T-helper 2 cell (primary cell): Measurements from ENCODE around the gene PHF14.
"Not testable (repeated sequence)": the region's sequence is repeated elsewhere in the genome, so short reads cannot be mapped to it uniquely, and the experiment has no call there.

ENCODE experiments used
- DNase-seq, 5 experiments: peaks; one replicate each; pipeline versions ENCODE4 v3.0.0 to v3.0.0-alpha.2; 2012 to 2022
- total RNA-seq, 2 donors: gene quantifications; one replicate each; lab custom pipeline; 2026; lab: John Stamatoyannopoulos, UW

Gene PHF14
- 35.9 to 72.5 reads per million in 2 donors for total RNA-seq

DNA sequence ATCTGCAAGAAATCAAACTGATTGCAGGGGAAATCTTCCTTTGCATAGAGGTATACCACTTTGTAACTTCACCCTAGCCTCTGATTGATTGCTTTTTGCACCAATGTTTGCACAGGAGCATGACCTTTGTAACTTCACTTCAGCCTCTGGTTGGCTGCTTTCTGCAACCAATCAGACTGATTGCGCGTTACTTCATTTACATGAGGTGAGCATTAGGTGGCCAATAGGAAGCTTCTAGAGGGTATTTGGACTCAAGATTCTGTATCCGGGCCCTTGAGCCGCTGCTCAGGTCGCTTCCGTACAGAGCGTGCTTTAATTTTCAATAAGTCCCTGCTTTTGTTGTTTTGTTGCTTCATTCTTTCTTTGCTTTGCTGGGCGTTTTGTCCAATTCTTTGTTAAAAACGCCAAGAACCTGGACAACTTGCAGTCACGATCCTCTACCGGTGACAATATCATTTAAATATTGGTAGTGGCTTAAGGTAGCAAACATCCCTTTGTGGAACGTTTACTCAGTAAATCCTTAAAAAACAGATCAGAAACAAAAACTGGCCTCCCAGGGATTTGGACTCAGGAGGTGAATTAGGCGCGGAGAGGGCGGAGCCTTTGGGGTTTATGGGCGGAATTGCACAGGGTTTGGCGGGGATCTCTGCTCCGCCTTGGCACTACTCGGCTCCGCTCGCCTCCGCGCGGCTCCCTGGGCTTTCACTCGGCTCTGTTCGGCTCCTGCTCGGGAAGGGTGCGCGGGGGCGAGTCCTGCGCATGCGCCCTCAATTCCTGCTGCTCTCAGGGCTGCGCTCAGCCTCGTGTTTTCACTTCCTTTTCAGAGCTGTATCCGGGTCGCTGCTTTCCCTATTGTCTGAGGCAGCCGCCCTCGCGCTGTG lies at the start of gene PHF14:
TSS of gene PHF14 (plus strand) at position 812 of the 881 bp plus-strand sequence. CDS start 452 bp downstream, outside the sequence.
- DNase-seq: peak; percentile 81 to 99 (median 93)

DNA sequence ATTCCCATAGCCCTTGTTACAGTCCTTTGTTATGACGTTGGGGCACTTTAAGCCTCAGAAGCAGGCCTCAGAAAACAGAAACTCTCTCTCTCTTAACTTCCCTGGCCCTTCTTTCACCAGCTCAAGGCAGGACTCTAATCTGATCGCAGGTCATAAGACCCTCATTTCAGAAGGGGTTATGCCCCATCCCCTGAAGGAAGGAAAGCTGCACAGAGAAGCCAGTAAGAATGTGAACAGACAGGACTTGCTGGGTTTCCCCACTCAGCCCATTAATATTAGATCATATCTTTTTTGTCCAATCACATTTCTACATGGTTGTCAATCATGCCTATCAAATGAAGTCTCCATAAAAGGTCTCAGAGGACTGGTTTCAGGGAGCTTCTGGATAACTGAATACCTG lies 49.3 kb upstream of the PHF14 start:
- DNase-seq: no peak

- DNase-seq: not testable (repeated sequence)
Observed at GRCh38 chr7:10928203-10928602, 45.5 kb upstream of the PHF14 start.

GRCh38 chr7:10930551-10930950 lies 43.1 kb upstream of the PHF14 start:
- DNase-seq: no peak

- DNase-seq: no peak
Observed at GRCh38 chr7:10931161-10931560, 42.5 kb upstream of the PHF14 start.

DNA sequence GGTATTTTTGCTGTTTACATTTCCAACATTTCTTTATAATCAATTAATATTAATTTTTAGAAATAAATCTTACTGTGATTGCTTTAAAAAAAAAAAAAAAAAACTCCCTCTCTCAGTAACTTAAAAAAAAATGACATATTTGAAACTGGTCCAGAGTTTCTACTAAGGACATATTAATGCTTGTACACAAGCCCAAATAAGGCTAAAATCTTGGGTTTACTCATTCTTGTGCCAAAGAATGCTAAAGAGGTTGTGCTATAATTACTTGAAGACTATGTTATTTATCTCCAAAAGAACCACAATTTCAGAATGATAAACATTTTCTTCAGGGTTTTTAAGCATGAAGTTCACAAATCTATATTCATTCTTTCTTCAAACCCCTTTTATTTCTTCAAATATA lies 39.4 kb upstream of the PHF14 start:
- no peak for DNase-seq

DNA sequence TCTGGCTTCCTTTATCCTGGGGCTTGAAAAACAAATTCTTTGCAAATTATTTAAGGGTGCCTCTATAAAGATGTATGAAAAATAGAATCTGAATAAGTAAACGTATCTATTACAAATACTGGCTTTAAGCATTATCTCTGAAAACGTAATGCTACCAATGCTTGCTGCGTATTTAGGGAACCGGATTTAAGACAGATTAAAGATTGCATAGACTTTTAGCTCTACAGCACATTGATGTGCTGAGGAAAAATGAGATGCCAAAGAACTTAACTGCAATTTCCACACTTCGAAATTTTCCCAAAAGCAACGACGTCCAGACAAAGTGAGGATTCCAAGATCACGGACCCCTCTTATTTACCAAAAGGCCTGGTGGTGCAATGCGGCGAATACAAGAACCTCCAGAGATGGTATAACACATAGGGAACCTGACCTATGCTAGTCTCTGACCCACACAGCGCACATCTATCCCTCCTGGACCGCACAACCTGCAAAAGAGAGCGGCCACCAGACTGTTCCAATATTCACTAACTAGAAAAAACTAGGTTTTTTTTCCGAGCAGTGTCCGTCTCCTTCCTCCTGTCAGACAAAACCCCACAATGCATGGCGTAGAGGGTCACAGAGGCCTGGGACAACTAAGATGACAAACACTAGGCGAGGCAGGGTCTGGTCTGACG lies 34.3 kb upstream of the PHF14 start:
- peak in 1 of 5 experiments; percentile 24 for DNase-seq

GRCh38 chr7:10939911-10940703 lies 33.6 kb upstream of the PHF14 start:
- peak; percentile 69 to 97 (median 79) for DNase-seq

DNA sequence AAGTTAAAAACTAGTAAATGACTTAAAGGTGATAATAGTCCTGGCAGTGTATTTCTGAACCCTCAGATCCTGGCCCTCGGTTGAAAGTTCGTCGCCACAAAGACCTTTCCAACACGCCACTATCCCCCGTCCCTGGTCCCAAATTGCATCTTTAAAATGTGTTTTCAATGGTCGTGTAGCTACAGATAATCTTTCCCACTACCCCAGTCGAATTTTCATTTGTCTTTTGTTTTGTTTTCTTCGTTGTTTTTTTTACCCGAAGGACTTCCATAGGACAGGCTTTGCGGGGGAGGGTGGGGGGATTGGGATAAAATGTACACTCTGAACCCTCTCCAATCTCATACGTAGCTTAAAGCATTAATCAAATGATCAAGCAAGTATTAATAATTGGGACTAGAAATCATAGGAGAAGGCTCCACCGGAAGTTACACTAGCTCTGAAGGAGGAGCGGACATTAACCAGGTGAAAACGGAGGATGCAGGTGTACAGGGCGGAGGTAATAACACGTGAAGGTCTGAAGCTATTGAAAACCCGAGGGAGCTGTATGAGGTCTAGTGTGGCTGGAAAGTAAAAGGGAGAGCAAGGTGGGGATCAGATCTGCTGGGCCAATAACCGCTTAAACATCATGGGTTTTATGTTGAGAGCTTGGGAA lies 32.8 kb upstream of the PHF14 start:
- peak in 2 of 5 experiments; percentile 7 to 18 for DNase-seq

GRCh38 chr7:10950494-10950893 lies 23.2 kb upstream of the PHF14 start:
- DNase-seq: no peak

- not testable (repeated sequence) for DNase-seq
Observed at GRCh38 chr7:10950974-10951578, 22.6 kb upstream of the PHF14 start.

- DNase-seq: no peak
Observed at GRCh38 chr7:10952588-10952987, 21.1 kb upstream of the PHF14 start.

DNA sequence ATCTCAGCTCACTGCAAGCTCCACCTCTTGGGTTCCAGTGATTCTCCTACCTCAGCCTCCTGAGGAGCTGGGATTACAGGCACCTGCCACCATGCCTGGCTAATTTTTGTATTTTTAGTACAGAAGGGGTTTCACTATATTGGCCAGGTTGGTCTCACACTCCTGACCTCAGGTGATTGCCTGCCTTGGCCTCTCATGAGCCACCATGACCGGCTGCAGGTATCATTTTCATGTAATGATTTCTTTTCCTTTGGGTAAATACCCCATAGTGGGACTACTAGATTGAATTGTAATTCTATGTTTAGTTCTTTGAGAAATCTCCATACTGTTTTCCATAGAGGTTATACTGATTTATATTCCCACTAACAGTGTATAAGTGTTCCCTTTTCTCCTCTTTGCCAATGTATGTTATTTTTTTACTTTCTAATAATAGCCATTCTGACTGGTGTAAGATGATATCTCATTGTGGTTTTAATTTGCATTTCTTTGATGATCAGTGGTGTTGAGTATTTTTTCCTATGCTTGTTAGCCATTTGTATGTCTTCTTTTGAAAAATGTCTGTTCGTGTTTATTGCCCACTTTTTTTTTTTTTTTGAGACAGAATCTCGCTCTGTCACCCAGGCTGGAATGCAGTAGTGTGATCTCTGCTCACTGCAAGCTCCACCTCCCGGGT lies 20.5 kb upstream of the PHF14 start:
- not testable (repeated sequence) for DNase-seq

DNA sequence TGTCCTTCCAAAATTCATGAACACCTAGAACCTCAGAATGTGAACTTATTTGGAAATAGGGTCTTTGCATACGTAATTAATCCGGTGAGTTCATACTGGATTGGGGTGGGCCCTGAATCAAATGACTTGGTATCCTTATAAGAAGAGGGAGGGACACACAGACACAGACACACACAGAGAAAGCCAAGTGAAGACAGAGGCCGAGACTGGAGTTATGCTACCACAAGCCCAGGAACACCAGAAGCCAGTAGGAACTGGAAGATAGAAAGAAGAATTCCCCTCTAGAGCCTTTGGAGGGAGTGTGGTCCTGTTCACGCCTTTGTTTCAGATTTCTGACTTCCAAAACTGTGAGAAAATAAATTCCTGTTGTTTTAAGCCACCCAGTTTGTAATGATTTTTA lies 17.1 kb upstream of the PHF14 start:
- DNase-seq: no peak

- DNase-seq: not testable (repeated sequence)
Observed at GRCh38 chr7:10960242-10960641, 13.4 kb upstream of the PHF14 start.

DNA sequence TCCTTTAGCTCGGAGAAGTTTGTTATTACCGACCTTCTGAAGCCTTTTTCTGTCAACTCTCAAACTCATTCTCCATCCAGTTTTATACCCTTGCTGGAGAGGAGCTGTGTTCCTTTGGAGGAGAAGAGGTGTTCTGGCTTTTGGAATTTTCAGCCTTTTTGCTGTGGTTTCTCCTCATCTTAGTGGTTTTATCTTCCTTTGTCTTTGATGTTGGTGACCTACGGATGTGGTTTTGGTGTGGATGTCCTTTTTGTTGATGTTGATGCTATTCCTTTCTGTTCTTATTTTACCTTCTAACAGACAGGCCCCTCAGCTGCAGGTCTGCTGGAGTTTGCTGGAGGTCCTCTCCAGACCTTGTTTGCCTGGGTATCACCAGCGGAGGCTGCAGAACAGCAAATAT lies 8.7 kb upstream of the PHF14 start:
- not testable (repeated sequence) for DNase-seq

GRCh38 chr7:10972174-10972573 lies 1.5 kb upstream of the PHF14 start:
- no peak for DNase-seq

DNA sequence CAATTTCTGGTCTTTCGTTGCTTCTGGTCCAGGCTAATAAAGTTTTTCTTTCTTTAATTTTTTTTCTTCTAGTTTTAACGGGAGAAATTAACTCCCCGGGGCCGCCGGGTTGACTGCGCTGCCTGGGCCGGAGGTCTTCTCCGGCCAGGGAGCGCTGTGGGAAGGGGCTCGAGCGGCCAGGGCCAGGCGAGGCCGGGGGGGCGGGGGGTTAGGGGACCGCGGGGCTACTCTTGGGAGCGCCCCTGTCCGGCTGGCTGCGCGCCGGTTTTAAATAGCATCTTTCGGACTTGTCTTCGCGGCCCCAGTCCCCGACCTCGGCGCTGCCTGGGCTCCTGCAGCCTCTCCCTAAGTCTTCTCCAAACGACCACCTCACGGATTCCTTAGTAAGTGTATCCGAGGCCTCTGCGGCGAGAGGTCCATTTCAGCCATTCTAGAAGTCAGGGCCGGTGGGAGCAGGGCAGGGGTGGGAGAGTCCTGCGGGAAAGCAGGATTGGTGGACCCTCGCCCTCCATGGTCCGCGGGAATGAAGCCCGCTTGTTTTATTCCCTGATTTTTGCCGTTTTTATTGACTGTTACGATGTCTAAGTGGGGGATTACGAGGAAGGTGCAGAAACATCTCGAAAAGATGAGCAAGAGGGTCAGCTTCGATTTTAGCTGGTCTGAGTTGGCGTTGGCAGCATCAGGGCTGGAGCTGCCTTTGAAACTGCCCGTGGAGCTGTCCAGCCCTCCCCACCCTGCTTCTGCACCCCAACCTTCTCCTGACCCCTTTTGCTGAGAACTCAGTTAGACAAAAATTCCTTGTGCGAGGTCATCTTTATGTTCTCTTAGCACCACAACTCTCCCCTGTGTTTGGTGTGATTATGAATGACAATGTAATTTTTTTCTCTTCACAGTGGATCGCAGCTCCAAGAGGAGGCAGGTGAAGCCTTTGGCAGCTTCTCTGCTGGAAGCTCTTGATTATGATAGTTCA lies 555 bp downstream of the PHF14 start:
- DNase-seq: peak in 2 of 5 experiments; percentile 9 to 45

DNA sequence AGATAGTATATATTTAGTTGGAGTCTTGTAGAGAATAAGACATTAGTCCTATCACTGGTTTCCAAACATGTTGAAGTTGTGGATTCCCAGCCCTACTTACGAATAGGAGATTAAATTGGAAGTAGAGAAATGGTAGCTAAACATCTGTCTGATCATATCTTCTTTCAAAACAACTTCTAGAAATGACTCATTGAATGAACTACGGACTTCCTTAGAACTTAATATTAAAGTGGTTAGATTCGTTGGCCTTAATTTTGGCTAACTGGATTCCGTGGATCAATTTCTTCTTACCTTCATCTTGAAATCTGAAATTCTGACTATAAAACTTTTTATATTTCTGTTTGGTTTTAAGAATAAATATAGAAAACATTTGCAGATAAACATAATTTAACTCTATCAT lies 3.4 kb downstream of the PHF14 start:
- peak in 1 of 5 experiments; percentile 59 for DNase-seq

DNA sequence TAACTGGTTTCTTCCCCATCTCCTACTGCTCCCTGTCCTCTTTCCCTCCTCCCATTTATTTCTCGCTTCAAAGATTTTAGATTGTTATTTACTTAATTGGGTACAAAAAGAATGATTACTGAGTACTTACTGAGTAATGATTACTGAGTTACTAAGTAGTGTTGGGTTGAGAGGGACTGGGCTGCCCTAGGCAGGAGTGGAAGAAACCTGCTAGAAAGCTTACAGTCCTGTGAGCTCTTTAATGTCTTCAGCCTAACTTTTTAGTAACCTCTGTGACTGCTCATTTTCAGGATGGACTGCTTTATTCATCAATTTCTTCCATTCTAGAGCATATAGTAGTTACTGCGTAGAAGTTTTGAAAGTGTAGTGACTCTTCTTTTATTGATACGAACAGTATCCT lies 7.6 kb downstream of the PHF14 start:
- DNase-seq: no peak
